ENCODE measurements around the gene IFT43. TPM values are rescaled to one million over a fixed set of nuclear protein-coding genes. Genes with fewer than 3 reads are reported as not detected.
"Not testable (repeated sequence)": the region's sequence is repeated elsewhere in the genome, so short reads cannot be mapped to it uniquely, and the experiment has no call there.

The IFT43 gene
- total RNA-seq, 1 donor from 2014 or later = 33.1 TPM

DNA sequence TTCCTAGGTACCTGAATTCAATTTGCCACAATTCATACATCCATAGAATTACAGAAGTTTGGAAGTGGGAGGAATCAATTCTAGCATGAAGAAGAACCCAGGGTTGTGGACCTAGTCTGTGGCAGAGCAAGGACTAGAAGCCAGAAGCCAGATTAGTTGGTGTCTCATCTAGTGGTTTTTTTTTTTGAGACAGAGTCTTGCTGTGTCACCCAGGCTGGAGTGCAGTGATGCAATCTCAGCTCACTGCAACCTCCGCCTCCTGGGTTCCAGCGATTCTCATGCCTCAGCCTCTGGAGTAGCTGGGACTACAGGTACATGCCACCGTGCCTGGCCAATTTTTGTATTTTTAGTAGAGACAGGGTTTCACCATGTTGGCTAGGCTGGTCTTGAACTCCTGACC is 24.1 kb downstream of the IFT43 start:
- DNase-seq (ENCODE audit: low spot score) = not testable (repeated sequence)

DNA sequence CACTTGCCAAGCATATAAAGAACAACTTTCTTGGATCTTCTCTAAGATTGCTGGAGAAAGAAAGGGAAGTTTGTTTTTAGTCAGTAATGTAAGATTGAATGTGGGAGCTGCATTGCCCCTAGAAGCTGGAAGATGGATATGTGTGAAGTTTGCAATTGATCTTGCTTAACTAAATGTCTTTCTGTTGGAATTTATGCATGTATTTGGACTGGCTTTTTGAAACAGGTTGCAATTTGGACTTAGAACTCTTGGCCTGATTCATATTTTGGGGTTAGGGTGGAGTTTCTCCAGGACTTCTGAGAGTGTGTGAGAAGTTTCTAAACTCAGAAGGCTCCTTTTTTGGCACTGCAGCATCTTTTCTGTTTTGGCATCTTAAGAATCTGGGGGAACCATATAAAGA is 26.4 kb downstream of the IFT43 start:
- no peak for DNase-seq (ENCODE audit: low spot score)

DNA sequence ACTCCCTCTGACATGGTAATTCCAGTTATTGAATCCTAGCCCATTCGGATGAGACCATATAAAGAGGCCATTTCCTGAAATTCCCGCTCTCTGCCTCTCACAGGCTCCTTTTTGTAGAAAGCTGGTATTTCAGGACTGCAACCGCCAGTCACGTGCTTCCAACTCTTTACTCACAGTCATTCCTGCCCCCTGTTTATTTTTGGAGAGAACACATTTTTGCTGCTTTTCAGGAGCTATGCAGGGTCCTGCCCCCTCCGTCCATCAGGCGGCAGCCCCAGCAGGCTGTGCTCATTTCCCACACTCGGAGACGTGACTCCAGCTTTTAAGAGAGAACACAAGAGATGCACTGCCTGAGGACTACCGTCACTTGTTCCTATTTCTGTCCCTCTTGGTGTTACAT is 26.8 kb downstream of the IFT43 start:
- DNase-seq (ENCODE audit: low spot score) = no peak

DNA sequence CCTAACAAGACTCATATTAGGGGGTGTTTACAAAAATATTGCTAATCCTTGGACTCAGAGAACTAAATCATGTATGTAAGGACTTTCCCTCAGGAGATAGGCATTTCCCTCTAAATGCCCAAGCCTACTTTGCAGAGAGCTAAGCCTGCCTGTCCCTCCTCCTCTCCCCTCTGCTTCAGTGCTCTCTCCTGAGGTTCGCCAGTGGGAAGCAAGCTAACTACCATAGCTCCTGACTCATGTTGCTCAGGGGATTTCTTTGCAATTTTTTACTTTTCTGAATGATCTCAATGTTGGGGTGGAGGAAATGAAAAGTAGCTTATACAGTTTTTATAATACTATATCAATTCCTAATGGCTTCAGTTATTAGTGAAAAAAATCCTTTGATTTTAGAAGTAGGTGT is 29.6 kb downstream of the IFT43 start:
- DNase-seq (ENCODE audit: low spot score) = no peak

DNA sequence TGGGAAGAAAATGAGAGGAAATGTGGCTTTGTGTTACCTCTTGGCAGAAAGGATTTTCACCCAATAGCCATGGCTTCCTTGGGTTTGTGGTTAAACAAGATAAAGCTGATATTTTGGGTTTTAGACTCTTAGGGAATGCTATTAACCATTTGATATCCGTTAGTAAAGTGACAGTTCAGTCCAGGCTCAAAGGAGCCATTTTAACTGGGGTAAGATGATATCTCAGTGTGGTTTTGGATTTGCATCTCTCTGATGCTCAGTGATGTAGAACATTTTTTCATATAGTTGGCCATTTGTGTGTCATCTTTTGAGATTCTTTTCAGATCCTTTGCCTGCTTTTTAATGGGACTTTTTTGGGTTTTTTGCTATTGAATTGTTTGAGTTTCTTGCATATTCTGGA is 30.1 kb downstream of the IFT43 start:
- no peak for DNase-seq (ENCODE audit: low spot score)

DNA sequence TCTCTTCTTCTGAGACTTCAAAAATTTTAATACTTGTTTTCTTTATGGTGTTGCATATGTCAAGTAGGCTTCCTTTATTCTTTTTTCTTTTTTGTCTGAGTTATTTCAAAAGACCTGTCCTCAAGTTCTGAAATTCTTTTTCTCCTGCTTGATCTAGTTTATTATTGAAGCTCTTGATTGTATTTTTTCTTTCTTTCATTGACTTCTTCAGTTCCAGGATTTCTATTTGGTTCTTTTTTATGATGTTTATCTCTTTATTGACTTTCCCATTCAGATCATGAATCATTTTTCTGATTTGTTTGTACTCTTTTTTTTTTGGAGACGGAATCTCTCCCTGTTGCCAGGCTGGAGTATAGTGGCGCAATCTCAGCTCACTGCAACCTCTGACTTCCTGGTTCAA is 34.1 kb downstream of the IFT43 start:
- DNase-seq (ENCODE audit: low spot score) = no peak

DNA sequence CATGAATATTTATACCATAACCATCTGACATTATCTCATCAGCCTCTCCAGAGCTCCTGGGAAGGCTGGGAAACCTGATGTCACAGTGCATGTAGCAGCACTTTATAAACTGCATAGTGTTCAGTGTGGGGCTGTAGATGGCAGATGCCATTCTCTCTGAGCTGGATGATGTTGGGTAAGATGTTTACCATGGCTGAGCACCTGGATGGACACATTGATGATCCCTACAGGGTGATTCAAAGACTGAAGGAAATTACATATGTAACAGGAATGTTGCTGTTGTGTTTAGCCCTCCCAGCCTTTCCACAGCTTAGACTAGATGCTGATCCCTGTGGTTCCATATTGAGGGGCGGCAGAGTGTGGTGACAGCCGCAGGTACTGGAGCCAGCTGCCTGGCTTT is 37.4 kb downstream of the IFT43 start:
- DNase-seq (ENCODE audit: low spot score) = no peak

DNA sequence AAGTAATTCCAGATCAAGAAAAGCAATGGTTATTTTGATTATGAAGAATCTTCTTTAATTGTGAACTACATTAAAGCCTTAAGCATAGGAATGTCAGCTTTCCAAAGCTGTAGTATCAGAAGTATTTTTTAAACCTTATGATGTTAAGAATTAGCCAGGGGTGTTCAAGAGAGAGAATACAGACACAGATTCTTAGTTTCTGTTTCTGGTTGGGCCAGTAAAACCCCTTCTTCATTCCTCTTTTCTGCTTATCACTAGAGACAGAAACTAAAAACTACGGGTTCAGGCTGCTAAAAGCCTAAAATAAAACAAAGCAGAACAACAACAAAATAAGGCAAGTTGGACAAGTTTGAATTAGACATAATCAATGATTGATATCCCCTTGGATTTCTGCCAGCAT is 38.2 kb downstream of the IFT43 start:
- no peak for DNase-seq (ENCODE audit: low spot score)

DNA sequence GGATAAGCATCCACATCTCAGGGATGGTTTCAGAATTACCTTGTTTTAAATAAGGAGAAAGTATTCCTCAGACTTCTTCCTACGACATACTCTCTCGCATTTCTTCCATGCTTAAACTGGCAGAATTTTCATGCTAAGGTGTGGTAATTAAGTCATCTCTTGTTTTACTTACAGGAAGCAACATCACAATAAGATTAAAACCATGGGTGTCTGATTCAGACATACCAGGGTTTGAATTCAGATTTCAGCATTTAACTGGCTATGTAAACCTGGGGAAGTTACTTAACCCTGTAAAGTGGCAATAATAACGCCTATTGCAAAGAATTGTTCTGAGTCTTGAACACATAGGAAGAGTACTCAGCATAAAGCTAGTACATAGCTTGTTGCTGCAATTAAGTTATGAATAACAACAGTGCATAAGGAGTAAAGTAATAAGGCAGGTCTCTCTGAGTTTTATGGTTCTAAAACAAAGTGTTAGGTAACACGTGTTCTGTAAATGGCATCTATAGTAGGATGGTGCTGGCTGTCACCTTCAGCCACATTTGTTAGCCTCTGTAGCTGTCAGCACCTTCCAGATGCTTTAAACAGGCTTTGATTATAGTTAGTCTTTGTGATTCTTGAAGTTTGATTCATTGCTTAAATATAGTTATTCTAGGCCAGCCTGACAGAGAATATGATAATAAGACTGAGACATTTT is 38.8 kb downstream of the IFT43 start:
- no peak for DNase-seq (ENCODE audit: low spot score)

DNA sequence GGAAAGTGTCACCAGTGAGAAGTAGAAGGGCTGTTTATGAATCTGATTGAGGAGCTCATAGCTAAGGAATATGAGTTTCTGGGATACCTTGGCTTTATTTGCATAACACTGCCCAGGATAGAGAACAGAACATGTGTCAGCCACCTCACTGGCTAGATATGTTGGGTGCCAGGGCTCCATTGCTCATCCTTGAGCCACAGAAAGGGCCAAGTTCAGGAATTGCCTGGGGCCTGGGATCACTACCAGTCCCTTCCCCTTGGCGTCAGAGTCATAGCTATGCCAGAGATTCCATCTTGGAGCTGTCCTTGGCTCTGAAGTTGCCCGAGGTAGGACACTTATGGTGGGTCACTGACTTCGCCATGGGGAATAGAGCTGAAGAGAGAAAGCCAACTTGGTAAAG is 49.0 kb downstream of the IFT43 start:
- DNase-seq (ENCODE audit: low spot score) = no peak

DNA sequence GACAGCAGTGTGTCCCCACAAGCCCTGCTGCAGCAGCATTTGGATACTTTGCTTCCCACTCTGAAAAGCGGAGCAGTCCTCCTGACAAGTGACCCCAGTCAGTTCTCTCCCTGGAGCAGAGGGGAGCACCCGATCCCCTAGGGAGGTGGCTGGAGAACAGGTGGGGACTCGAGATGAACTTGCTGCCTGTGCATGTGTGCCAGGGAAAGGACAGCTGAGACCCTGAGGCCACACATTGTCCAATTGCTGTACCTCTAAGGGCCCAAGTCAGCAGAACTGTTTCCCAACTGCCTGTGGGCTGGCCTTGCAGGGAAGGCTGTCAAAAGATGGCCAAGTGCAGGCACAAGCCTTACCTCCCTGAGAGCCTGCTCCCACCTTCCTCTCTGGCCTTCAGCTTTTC is 55.1 kb downstream of the IFT43 start:
- no peak for DNase-seq (ENCODE audit: low spot score)

DNA sequence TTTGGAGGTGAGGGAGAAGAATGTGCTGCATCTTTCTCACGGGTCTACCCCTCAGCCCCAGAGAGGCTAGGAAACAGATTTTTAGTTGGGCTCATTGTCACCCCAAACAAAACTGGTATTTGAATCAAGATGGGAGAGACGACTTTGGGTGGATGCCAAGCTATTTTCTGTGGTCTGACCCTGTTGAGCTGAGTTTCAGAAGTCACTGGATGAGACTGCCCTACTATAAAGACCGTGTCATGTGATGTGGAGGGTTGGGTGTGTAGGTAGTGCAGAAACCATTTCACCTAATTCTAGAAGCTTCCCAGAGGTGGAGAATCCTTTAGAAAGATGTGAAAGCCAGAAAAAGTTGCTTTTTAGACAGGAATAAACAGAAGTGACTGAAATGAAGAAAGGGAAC is 60.2 kb downstream of the IFT43 start:
- no peak for DNase-seq (ENCODE audit: low spot score)

DNA sequence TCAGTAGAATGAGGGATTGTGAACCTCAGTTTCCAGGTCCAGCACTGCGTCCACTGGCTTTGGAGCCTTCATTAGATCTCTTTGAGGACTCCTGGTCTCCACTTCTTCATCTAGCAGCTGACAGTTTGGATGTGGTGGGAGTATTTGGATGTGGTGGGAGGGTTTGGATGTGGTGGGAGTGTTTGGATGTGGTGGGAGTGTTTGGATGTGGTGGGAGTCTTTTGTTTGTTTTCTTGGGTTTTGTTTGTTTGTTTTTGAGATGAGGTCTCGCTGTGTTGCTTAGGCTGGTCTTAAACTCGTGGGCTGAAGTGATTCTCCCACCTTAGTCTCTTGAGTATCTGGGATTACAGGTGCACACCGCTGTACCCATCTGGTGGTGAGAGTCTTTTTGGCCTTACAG is 64.7 kb downstream of the IFT43 start:
- no peak for DNase-seq (ENCODE audit: low spot score)

DNA sequence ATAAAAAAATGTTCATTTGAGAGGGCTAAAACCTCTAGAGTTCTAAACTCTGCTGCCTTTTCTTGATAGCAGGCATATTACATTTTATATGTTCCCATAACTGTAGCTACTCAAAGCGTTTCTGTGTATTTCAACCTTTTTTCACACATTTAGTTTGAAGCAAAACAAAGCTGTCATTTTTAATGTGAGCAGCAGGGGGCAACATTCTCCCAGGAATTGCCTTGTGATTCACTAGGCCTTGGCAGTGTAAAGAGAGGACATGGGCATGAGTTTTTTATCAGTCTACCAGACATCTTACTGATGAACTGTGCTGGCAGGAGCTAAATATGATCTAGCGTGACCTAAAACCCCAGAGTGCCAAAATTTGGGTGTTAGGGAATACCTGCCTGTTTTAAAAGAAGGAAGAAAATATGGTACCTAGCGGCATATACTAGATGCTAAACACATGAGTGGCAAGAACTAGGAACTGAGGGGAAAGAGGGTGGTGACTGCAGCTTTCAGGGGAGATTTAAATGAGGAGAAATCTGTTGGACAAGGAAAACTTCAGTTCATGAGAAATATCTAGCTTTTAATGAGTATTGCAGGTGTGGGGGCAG is 65.3 kb downstream of the IFT43 start:
- no peak for DNase-seq (ENCODE audit: low spot score)

DNA sequence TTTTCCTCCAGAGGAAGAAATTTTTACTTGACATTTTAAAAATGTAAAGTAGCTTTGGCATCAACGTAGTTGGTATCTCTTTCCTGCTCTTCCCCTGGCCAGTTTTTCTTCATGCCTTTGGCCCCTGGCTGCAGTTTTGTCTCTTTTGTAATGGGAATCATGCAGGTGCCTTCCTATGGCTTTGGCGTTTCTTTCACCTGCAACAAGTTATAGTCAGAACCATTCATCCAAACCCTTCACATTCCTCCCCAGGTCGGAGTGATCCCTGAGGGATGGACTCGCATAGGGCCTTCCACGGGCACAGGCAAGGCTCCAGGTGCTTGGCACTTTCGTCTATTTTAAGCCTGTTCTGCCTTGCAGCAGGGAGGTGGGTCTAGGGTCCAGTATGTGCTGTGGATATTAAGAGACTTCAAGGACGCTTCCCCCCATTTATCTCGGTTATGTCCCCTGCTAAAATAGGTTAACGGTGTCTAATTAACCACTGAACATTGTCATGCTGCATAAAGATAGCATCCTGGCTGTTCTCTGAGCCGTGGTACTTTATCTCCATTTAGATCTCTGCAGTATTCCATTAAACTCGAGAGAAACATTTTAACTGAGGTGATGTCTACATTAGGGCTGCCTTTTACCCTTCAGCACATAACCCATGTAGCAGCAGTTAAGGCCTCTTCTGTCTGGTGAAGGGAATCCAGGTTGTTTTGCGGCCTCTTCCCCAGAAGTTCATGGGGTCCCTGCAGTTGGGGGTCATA is 66.3 kb downstream of the IFT43 start:
- no peak for DNase-seq (ENCODE audit: low spot score)

DNA sequence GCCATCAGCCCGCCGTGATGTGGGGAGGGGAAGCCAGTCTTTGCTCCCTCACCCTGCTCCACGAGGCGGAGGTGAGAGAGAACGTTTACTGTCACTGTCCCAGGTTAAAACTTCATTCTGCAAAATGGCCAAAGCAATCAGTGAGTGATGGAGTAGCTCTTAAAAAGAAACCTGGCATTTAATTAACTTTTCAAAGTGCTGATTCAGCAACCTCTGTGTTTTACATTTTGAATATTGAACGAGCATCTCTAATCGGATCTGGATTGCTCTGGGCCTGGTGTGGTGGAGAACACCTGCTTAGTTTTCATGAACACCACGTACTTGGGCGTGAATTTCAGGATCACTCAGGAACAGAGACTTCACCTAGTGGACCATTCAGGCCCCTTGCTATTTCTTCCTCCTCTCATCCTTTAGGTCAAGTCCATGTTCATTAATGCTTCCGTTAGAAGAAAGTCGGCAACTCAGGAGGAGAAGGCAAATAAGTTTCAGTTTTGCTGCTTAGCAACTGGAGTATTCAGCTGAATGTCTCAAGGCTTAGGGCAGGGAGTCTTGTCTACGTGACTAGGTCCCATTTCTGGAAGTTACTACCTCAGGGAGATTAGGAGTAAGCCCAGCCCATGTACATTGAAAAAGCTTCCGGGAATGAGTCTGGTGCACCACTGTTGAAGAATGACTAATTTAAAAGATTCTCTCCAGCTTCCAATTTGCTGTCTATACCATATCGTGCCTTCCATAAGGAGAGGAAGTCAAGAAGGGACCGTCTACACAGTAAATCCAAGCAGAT is 68.2 kb downstream of the IFT43 start:
- DNase-seq (ENCODE audit: low spot score) = no peak

DNA sequence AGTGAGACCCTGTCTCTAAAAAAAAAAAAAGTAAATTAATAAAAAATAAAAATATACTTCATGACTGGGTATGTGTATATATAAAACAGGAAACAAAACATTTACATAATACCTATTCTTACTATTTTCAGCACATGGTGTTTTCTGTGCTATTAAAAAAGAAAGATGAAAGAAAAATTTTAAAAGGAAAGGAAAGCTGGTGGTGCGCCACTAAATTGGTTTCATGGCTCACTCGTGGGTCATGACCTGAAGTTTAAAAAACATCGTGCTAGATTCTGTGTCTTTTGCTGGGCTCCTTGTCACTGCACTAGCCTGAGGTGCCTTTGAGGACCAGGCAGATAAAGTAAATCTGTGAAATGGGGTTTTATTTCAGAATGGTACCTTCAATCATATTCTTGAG is 69.8 kb downstream of the IFT43 start:
- no peak for DNase-seq (ENCODE audit: low spot score)

DNA sequence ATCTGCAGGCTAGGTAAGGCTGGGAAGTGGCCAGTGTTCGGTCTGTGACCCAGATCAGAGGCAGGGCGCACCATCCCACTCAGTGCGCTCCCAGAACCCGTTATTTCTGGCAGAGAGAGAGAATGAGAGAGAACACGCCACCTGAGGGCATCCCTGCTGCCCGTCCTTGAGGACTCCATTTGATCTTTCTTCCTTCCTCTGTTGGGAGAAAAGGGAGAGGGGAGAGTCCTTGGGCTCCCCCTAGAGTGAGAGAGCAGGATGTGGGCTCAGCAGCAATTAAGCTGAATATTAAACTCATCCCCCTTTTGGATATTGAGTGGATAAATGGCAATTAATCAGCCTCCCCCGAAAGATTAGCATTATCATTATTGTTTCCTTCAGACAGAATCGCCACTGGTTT is 70.6 kb downstream of the IFT43 start:
- no peak for DNase-seq (ENCODE audit: low spot score)

DNA sequence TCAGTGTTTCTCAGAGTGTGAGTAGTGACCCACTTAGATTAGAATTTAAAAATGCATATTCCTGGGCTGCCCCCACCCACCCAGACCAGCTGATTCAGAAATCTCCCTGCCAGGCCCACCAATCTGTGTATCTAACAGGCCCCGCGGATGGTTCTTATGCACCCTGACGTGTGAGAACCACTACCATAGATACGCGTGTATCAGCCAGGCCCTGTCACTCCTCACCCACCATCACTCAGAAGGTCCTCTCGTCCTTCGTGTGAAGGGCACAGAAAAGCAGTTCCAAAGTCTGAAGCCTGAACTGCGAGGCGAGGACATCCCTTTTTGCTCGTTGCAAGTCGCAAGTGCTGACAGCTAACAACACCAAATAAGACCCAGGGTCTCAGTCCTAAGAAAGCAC is 72.4 kb downstream of the IFT43 start:
- DNase-seq (ENCODE audit: low spot score) = no peak

DNA sequence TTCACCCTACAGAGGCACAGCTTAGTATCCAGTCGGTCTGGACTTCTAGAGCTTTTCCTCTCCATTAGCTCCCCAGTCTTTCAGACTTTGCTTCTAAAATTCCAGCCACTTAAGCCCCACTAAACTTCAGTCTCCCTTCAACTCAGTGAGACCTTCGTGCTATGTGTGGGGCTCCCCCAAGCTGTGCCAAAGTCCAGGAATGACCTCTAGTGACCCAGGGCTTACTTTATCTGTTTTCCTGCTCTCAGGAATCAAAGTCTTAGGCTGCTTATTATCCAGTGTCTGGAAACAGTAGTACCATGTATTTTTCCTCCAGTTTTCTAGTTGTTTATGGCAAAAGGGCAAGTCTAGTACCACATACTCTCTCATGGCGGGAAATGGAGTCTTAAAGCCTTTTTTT is 77.8 kb downstream of the IFT43 start:
- DNase-seq (ENCODE audit: low spot score) = no peak

DNA sequence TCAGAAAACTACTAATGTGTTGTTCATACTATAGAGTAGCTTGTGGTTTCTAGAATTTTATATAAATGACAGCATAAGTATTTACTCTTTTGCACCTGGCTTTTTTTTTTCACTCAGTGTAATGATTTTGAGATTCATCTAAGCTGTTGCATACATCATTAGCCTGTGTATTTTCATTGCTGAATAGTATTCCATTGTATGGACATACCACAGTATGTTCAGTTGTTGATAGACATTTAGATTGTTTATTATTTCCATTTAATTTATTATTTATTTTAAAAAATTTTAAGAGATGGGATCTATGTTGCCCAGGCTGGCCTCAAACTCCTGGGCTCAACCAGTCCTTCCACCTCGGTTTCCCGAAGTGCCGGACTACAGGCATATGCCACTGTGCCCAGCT is 80.0 kb downstream of the IFT43 start:
- no peak for DNase-seq (ENCODE audit: low spot score)

DNA sequence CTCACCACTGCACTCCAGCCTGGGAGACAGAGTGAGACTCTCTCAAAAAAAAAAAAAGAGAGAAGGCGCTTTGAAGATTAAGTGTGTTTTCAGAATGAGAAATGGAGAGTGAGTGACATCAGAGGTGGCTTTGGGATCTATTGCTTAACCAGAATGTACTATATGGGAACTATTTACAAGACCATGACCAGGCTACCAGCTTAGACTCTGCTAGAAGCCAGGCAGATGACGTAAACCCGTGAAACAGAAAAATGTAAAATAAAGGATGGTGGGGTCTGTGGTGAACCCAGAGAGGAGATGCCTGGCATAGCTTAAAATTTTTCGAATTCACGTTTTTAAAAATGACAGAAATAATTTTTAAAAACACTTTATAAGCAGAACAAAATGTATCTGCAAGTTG is 82.0 kb downstream of the IFT43 start:
- DNase-seq (ENCODE audit: low spot score) = no peak
